NCI-H187 treated with DMSO at 0.1 percent for 48 hours (cell line): ENCODE results near the gene AP2S1.
"Not testable (repeated sequence)": the region's sequence is repeated elsewhere in the genome, so short reads cannot be mapped to it uniquely, and the experiment has no call there.

Experiments
- DNase-seq: peaks from one replicate; lab custom pipeline; 2025; lab: John Stamatoyannopoulos, UW

Gene AP2S1

GRCh38 chr19:46841458-46842083 is 9.1 kb downstream of the AP2S1 start:
- no peak for DNase-seq

GRCh38 chr19:46840498-46840942 is 10.1 kb downstream of the AP2S1 start:
- no peak for DNase-seq

DNA sequence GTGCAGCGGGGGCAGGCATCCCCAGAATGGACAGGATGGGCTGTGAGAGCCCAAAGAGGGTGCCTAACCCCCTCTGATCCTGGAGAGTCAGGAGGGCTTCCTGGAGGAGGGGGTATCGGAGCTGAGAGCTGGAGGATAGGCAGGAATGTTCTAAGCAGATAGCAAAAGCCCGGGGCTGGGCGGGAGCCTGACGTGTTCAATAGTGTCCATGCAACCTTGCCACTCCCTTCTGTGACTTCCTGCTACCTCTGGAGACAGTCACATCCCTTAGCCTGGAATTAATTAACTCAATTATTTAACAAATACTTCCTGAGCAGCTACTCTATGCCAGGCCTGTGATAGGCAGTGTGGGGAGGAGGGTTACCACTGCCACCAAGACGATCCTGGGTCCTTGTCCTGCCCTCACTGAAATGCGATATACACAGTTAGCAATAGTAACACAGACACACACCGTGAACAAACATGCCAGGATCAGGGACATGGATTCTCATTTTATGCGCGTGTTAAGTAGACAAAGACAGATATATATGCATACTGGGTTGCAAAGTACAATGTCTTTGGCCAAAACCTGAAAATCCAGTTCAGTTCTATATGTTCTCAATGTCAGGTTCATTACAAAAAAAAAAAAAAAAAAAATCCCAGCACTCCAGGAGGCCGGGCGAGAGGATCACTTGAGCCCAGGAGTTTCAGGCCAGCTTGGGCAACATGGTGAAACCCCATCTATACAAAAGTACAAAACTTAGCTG is 10.7 kb downstream of the AP2S1 start:
- no peak for DNase-seq

DNA sequence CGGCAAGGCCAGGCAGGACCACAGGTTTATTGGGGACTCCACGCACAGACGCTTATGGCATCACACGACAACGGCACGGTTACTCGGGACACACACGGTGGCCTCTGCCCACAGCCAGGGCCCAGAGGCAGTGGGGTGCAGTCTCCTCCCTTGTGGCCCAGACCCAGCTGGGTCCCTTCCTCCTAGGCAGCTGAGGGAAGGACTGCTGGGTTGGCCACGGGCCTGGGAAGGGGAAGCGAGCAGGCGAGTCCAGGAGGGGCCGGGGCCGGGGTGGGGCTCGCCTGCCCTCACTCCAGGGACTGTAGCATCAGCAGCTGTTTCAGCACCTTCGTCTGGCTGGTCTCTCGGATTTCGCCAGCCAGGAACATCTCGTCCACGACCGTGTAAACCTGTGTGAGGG is 12.5 kb downstream of the AP2S1 start:
- no peak for DNase-seq

- no peak for DNase-seq
Measured at GRCh38 chr19:46834984-46835383, 15.7 kb downstream of the AP2S1 start.

DNA sequence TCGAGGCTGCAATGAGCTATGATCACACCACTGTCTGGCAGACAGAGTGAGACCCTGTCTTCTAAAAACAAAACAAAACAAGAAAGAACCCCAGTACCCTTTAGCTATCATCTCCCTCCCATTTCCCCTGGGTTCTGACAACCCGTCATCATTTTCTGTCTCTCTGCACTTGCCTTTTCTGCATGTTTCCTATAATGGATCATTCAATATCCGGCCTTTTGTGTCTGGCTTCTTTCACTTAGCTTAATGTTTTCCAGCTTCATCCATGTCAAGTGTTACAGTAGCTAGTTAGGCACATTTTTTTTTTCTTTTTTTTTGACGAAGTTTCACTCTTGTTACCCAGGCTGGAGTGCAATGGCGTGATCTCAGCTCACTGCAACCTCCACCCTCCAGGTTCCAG is 16.5 kb downstream of the AP2S1 start:
- DNase-seq: no peak

- DNase-seq: no peak
Measured at GRCh38 chr19:46830864-46831263, 19.8 kb downstream of the AP2S1 start.

DNA sequence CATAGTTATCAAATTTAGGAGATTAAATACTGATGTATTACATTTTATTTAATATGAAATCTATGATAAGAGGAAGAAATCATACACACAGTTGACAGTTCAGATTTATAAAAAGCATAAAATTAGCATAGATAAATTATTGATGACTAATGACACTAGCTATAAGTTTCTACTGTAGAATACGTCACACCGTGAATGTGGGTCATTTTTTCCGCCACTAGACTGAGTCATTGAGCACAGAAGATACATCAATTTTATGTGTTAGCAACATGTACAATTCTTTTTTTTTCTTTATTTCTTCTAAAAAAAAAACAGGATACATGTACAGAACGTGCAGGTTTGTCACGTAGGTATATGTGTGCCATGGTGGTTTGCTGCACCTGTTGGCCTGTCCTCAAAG is 22.2 kb downstream of the AP2S1 start:
- no peak for DNase-seq

DNA sequence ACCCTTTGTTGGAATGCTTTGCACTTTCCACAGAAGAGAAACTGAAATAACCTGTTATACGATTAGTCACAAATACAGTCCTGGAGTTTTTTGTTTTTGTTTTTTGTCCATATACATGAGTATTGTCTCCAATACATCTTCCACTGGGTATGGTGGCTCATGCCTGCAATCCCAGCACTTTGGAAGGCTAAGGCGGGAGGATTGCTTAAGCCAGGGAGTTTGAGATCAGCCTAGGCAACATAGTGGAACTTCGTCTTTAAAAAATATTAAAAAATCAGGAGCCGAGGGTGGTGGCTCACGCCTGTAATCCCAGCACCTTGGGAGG is 25.0 kb downstream of the AP2S1 start:
- no peak for DNase-seq

DNA sequence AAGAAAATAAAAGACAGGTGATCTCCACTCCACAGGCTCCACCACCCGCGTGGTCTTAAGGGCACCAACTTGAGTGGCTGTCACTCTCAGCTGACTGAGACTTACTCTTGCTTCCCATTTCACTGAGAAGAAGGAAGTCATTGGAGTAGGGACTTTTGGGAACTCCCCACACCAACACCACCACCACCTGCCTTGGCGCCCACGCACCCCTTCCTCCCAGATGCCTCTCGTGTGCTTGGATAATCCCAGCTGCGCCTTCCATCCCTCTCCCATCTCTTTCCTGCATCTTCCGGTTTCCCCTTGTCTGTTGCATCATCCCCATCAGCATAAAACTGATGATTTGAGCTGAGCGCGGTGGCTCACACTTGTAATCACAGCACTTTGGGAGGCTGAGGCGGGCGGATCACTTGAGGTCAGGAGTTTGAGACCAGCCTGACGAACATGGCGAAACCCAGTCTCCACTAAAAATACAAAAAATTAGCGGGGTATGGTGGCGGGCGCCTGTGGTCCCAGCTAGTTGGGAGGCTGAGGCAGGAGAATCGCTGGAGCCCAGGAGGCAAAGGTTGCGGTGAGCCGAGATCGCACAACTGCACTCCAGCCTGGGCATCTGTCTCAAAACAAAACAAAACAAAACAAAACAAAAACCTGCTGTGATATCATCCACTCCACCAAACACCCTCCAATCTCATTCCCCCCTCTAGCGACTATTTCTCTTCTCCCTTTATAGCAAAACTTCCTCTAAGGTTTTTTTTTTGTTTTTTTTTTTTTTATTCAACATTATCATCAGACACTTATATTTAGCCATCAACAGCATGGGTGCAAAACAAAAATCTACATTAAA is 25.5 kb downstream of the AP2S1 start:
- DNase-seq: no peak

- no peak for DNase-seq
Measured at GRCh38 chr19:46823049-46823448, 27.6 kb downstream of the AP2S1 start.

DNA sequence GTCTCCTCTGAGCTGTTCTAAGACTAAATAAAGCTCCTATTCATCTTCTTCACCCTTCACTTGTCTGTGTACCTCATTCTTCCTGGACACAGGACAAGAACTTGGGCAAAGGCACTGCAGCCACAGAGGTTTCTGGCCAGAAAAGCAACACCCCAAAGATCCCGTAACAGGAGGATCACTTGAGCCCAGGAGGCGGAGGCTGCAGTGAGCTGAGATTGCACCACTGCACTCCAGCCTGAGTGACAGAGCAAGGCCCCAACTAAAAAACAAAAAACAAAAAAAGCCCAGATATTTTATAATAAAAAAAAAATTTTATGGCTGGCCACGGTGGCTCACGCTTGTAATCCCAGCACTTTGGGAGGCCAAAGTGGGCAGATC is 28.2 kb downstream of the AP2S1 start:
- not testable (repeated sequence) for DNase-seq

DNA sequence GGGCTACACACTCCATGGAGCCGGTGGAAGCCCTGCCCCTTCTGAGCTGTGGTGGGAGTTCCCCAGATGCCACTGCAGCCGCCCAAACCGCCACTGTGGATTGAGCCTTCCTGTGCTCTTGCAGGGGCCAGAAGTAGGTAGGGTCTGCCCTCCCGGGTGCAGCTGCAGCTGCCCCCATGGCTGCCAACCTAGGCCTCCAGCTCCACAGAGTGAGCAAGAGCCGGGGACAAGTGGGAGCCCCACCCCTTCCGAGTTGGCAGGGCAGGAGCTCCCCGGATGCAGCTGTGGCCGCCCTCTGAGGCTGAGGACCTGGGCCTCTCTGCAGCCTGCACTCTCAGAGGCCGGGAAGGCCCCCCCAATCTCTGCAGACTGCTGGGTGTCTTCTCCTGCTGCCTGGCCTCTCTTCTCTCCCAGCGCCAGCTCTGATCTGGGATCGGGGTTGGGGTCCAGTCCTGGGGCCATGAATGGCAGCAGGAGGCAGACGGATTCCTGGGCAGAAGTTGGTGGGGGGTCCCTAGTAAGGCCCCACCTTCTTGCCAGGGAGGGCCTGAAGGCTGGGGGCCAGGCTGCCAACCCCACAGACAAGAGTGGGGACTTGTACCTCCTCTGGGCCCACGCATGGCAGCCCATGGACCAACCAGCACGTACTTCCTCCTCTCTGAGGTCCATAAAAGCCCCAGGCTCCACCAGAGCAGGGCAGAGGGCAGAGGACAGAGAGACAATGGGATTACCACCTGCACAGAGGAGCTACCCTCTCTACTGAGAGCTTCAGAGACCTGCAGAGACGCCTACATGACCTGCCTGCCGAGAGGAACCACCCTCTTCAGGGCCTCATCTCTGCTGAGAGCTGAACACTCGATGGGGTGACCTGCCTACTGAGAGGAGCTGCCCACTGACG is 28.9 kb downstream of the AP2S1 start:
- no peak for DNase-seq

DNA sequence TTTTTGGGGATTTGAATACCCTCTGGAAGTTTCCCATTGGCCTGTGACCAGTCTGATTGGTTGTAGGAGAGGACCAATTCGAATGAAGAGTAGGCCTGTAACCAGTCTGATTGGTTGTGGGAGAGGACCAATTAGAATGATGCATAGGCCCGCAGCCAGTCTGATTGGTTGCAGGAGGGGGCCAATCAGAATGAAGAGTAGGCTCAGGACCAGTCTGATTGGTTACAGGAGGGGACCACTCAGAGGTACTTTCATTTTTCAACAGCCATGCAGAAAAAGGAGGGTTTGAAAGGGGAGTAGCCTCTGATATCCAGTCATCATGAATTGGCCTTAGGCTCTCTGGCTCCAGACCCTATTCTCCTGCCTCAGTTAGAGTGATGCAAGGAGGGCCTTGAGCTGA is 31.8 kb downstream of the AP2S1 start:
- no peak for DNase-seq

- DNase-seq: no peak
Measured at GRCh38 chr19:46815833-46816627, 34.6 kb downstream of the AP2S1 start.

GRCh38 chr19:46813839-46814358 is 36.7 kb downstream of the AP2S1 start:
- no peak for DNase-seq

DNA sequence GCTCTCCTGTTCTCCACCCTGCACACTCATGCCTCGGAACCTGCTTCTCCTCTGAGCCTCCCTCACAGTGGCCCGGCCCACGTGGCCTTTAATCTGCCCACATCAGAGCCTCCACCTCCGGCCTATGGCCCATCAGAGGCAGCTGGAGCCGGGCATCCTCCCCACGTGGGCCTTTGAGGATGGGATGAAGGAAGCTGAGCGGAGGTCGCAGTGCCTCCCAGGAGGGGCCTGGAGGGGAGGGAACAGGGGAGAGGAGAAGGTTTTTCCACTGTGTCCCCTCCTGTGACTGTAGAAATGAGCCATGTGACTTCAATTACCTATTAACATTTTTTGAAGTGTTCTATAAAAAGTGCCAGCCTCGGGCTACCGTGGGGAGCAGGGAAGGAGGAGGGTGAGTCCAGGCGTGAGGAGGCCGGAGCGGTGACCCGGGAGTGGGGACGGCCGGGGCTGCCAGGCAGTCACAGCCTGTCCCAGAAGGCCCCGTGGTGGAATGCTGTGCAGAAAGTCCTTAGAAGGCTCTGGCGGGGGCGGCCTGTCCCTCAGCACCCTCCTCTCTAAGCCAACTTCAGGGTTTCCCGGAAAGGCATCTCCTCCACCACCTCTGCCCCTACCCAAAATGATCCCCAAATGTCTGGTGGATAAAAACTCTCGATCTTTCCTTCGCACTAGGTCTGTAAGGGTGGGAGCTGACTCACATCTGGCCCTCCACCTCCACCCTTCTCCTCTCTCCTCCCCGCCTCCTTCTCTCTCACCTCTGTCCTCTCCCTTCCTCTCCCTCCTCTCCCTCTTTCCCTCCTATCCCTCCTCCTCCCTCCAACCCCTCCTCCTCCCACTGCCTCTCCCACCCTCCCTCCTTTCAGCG is 37.4 kb downstream of the AP2S1 start:
- DNase-seq: no peak

- no peak for DNase-seq
Measured at GRCh38 chr19:46809534-46810272, 40.9 kb downstream of the AP2S1 start.

GRCh38 chr19:46806656-46807055 is 44.0 kb downstream of the AP2S1 start:
- no peak for DNase-seq
